DMS114 treated with DMSO at 0.1 percent for 48 hours (cell line): Measurements from ENCODE around the gene ITIH3.

Source experiments
- DNase-seq: peaks from one replicate; lab custom pipeline; 2025; ENCODE audit not compliant: unreplicated experiment; lab: John Stamatoyannopoulos, UW

ITIH3 gene

GRCh38 chr3:52779837-52780585 lies 14.6 kb upstream of the ITIH3 start:
- no peak for DNase-seq

DNA sequence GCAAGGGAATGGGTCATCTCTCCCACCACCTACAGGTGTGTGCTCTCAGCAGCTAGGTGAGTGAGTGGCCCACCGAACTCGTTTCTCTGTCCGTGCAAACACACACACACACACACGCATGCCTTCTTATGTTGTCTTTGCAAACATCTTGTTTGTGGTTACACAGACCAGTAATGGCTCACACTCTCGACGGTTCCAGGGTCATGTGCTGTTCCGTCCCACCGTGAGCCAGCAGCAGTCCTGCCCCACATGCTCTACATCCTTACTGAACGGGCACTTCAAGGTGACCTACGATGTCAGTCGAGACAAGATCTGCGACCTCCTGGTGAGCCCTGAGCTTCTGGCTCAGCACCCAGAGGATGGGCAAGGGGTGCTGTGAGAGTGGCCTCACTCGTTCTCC lies 12.9 kb upstream of the ITIH3 start:
- no peak for DNase-seq

DNA sequence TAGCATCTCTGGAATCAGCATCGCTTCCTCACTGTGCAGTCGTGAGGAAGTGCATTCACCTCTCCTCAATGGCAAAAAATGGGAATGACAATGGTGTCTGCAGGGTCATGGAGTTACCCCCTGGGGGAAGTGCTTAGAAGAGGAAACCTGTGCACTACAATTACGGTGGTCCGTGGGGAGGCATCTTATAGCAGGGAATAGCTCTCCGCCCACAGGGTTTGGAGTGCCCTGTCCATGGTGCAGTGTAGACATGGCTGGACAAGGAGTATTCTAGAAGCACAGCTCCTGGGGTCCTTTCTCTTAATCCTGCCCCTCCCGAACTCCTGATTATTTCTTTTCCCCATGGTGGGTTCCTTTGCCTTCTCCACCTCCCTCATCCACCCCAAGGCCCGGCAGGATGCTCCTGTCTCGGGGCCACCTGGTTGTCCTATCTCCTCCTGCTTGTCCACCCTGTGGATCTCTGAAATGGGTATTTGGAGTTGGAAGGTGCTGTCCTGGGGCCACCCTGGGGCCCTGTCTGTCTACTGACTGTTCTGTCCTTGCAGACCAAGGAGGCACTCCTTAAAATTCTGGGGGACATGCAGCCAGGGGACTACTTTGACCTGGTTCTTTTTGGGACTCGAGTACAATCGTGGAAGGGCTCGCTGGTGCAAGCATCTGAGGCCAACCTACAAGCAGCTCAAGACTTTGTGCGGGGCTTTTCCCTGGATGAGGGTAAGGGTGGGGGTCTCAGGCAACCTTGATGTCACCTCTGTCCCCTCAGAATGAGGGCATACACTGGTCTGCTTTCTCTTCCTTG lies 12.0 kb upstream of the ITIH3 start:
- no peak for DNase-seq

- no peak for DNase-seq
Observed at GRCh38 chr3:52783211-52783555, 11.4 kb upstream of the ITIH3 start.

DNA sequence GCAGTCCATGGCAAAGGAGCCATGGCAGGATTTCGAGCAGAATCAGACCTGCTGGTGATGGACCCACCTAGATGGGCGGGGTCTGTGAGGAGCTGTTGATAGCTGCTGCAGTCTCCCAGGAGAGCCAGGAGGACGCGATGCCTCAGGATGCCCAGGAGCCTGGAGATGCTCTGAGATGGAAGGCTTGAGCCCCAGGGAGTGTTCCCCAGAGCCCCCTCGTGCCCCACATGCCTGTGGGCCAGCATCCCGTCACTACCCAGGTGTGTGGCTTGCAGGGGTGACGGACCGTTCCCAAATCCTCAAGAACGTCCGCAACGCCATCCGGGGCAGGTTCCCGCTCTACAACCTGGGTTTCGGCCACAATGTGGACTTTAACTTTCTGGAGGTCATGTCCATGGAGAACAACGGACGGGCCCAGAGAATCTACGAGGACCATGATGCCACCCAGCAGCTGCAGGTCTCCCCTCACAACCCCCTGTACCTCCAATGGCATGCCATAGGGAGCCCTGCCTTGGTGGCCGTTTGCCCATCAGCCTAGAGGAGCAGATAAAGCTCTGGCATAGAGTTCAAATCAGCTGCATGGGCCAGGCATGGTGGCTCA lies 10.5 kb upstream of the ITIH3 start:
- DNase-seq, result no peak

GRCh38 chr3:52784931-52785590 lies 9.5 kb upstream of the ITIH3 start:
- no peak for DNase-seq

GRCh38 chr3:52786330-52787215 lies 8.0 kb upstream of the ITIH3 start:
- DNase-seq, result no peak

DNA sequence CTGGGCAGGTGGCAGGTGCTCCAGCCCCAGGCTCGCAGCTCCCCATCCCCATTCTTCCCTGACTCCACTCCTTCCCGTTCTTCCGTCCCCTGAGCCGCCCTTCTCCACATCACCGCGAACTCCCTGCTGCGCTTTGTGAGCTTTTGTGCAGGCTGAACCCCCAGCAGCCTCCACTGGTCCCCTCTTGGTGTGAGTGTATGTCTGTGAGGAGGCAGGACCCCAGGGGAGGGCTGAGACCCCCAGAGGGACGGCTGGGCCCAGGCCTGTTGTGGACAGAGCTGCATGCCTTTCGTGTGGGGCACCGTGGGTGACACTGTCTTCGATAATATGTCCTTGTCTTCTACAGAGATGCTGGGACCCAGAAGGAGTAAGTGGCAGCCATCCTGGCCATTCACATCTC lies 7.3 kb upstream of the ITIH3 start:
- no peak for DNase-seq

GRCh38 chr3:52787672-52788625 lies 6.6 kb upstream of the ITIH3 start:
- no peak for DNase-seq

- DNase-seq, result no peak
Observed at GRCh38 chr3:52788890-52789745, 5.5 kb upstream of the ITIH3 start.

DNA sequence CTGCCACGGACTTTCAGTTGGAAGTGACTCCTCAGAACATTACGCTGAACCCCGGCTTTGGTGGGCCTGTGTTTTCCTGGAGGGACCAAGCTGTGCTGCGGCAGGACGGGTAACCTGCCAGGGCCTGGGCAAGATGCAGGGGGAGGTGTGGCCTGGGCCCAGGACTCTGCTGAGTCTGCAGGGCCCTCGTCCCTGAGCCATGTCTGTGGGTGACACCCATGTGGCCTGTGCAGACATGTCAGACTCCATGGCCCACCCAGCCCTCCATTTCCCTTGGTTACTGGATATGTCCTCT lies 4.9 kb upstream of the ITIH3 start:
- no peak for DNase-seq

- DNase-seq, result no peak
Observed at GRCh38 chr3:52790337-52790736, 4.3 kb upstream of the ITIH3 start.

- no peak for DNase-seq
Observed at GRCh38 chr3:52790741-52791140, 3.9 kb upstream of the ITIH3 start.

- no peak for DNase-seq
Observed at GRCh38 chr3:52791366-52791765, 3.2 kb upstream of the ITIH3 start.

GRCh38 chr3:52791928-52792327 lies 2.7 kb upstream of the ITIH3 start:
- DNase-seq, result no peak

GRCh38 chr3:52792413-52792812 lies 2.2 kb upstream of the ITIH3 start:
- no peak for DNase-seq

- no peak for DNase-seq
Observed at GRCh38 chr3:52792961-52793695, 1.5 kb upstream of the ITIH3 start.
